ENCODE measurements around the gene C22orf15.

DNA sequence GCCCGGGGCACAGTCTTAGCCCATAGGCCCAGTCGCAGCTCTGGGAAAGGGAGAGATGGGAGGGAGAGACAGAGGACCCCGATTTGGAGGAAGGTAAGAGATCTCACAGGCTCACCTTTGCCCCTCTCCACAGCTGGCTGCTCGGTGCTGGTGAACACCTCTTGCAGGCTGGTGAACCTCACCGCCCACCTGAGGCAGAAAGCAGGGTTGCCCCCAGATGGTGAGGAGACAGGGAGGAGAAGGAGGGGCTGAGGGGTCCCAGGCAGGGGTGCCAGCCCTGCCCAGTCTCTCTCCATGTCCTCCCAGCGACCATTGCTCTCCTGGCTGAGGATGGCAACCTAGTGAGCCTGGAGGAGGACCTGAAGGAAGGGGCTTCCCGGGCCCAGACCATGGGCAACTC lies 1.2 kb downstream of the C22orf15 start:
- TF ChIP-seq, protein P1, sequence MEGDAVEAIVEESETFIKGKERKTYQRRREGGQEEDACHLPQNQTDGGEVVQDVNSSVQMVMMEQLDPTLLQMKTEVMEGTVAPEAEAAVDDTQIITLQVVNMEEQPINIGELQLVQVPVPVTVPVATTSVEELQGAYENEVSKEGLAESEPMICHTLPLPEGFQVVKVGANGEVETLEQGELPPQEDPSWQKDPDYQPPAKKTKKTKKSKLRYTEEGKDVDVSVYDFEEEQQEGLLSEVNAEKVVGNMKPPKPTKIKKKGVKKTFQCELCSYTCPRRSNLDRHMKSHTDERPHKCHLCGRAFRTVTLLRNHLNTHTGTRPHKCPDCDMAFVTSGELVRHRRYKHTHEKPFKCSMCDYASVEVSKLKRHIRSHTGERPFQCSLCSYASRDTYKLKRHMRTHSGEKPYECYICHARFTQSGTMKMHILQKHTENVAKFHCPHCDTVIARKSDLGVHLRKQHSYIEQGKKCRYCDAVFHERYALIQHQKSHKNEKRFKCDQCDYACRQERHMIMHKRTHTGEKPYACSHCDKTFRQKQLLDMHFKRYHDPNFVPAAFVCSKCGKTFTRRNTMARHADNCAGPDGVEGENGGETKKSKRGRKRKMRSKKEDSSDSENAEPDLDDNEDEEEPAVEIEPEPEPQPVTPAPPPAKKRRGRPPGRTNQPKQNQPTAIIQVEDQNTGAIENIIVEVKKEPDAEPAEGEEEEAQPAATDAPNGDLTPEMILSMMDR (IDR thresholded peaks at IDR 0.05): no peak
- no peak for TF ChIP-seq POLR2A (IDR thresholded peaks at IDR 0.05)
- TF ChIP-seq EP300 (IDR thresholded peaks at IDR 0.05): no peak

Measured in sigmoid colon (tissue), 4 donors.